Gastrocnemius medialis (tissue), 4 donors: ENCODE measurements around the gene IQSEC1. TPM values are rescaled to one million over a fixed set of nuclear protein-coding genes. Genes with fewer than 3 reads are reported as not detected.

Experiments used
- ATAC-seq, 2 donors: fragments of 150-250 bp; one replicate each; pipeline ENCODE4 v1.9.1; 2016
- DNase-seq, 2 donors: peaks; one replicate each; pipeline ENCODE4 v3.0.0-alpha.2; 2019
- H3K27ac ChIP-seq, 4 donors: fragments of 200-600 bp; sonication (generic); 1 replicate in 1 of 4; 2 replicates in 3 of 4; pipeline ENCODE4 v1.5.1; 2016 to 2018; ENCODE audit warnings: mild to moderate bottlenecking in 2 of 4, moderate library complexity in 1 of 4
- H3K27me3 ChIP-seq, 3 donors: fragments of 200-600 bp; sonication (generic) in 2 of 3; 1 replicate in 1 of 3; 2 replicates in 2 of 3; pipeline versions ENCODE4 v1.5.1 to v1.6.0; 2016 to 2019; ENCODE audit warnings: mild to moderate bottlenecking in 1 of 3, moderate library complexity in 1 of 3
- H3K36me3 ChIP-seq, 2 donors: fragments of 200-600 bp; sonication (generic) in 1 of 2; one replicate each; pipeline ENCODE4 v1.5.1; 2017 to 2018
- H3K4me1 ChIP-seq, 2 donors: fragments of 200-600 bp; sonication (generic) in 1 of 2; one replicate each; pipeline ENCODE4 v1.5.1; 2016 to 2017; ENCODE audit warnings: mild to moderate bottlenecking in 2 of 2
- H3K4me3 ChIP-seq, 4 donors: fragments of 200-600 bp; sonication (generic) in 3 of 4; 1 replicate in 1 of 4; 2 replicates in 3 of 4; pipeline ENCODE4 v1.5.1; 2016 to 2019; ENCODE audit warnings: mild to moderate bottlenecking in 2 of 4
- H3K9me3 ChIP-seq, 3 donors: fragments of 200-600 bp; sonication (generic) in 2 of 3; 1 replicate in 1 of 3; 2 replicates in 2 of 3; pipeline ENCODE4 v1.5.1; 2016 to 2019
- CTCF ChIP-seq, 5 experiments: fragments of 450-650 bp in 3 of 5; fragments of 200-600 bp in 2 of 5; sonication (generic) in 2 of 5; IDR thresholded peaks in 4 of 5; conservative IDR thresholded peaks in 1 of 5; 1 replicate in 4 of 5; 2 replicates in 1 of 5; pipeline ENCODE4 v1.5.1; 2016 to 2019; ENCODE audit warnings: antibody characterized with exemption in 5 of 5, mild to moderate bottlenecking in 3 of 5, moderate library complexity in 3 of 5
- POLR2A ChIP-seq, 2 donors: fragments of 450-650 bp; IDR thresholded peaks; one replicate each; pipeline ENCODE4 v1.6.1; 2017; ENCODE audit warnings: antibody characterized with exemption in 2 of 2, mild to moderate bottlenecking in 2 of 2, moderate library complexity in 2 of 2
- in situ Hi-C, 4 donors: fragments of 200-750 bp; cut with MboI; loops; one replicate each; pipeline versions ENCODE4 v1.15.0 to v1.8.0; 2017; ENCODE audit warnings: low sequenced_read_pairs in 4 of 4
- intact Hi-C: fragments of 100-400 bp; cut with DNase I; formaldehyde crosslinking; loops from one replicate; pipeline ENCODE4 v1.15.1; 2023; ENCODE audit warnings: low total_unique reads
- total RNA-seq, 4 donors: library from RNA; depleted of rRNA; stranded (reverse); fragments of >200 nt; gene quantifications; one replicate each; pipeline versions ENCODE4 v1.1.0 to v1.2.3, GENCODE V29; 2016

IQSEC1 gene
- total RNA-seq, 4 donors from 2014 or later, result 15.2 to 31.3 (median 28.0) TPM

DNA sequence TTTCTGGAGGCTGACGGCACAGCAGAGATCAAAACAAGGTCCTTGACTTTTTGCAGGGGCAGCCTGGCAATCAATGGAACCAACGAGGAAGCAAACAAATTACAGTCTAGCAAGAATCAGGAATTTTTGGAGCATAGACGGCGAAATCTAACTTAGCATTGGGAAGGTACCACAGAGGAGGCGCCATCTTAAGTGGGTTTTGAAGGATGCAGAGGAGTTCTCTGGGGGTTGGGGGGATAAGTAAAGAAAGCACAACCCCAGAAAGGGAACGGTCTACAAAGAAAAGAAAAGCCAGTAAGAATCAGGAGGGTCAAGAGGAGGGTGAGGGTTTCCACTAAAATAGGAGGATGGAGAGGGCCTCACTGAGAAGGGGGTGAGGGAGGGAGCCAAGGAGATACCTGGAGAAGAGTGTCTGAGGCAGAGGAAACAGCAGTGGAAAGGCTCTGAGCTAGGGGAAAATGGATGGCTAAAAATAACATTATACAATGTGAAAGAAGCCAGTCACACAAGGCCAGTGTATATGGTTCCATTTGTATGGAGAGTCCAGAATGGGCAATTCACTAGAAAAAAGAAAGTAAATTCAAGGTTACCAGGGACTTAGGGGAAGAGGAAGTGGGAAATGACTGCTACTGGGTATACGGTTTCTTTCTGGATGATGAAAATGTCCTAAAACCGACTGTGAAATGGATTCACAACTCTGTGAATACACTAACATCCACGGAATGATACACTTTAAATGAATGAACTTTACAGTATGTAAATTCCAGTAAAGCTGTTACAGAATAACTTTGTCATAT lies 25.2 kb upstream of the IQSEC1 start:
- in situ Hi-C loops (loop anchor here (10.0 to 25.0 kb wide), 4 partner anchors 189 to 539 kb away; no protein-coding TSS in a partner anchor), intact Hi-C loops (loop anchor here (10.0 kb wide), 1 partner anchor 116 kb away; no protein-coding TSS in a partner anchor)
- H3K27me3 ChIP-seq, result no peaks in the 10 kb centered on the region

DNA sequence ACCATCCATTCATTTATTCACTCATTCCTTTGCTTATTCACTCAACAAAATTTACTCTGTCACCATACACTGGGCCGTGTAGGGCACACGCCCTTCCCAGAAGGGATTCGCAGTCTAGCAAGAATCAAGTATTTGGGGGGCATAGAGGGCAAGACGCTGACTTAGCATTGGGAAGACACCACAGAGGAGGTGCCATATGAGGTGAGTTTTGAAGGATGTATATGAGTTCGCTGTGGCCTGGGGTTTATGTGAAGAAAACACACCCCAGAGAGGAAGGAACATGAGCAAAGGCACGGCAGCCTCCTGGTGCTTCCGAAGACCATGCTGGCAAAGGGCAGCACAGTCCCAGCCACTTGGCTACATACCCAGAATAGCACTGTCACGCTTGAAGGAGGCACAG lies 23.1 kb upstream of the IQSEC1 start:
- DNase-seq (no peak), ATAC-seq (no peak)
- Histone ChIP-seq H3K9me3 (no peaks in the 10 kb centered on the region), H3K27ac (no peak overlapping the region), H3K4me3 (no peak overlapping the region), H3K27me3 (no peaks in the 10 kb centered on the region), H3K4me1 (peaks cover 5 to 7% of the 10 kb centered on the region in 2 donors), H3K36me3 (no peaks in the 10 kb centered on the region)
- intact Hi-C loops (loop anchor here (10.0 kb wide), 1 partner anchor 118 kb away; no protein-coding TSS in a partner anchor), in situ Hi-C loops (loop anchor here (10.0 to 25.0 kb wide), 4 partner anchors 191 to 541 kb away; no protein-coding TSS in a partner anchor)
- no peak for TF ChIP-seq CTCF (IDR thresholded peaks at IDR 0.05 in 4 of 5, conservative IDR thresholded peaks at IDR 0.05 in 1 of 5)

More for the DNA sequence above, 25.2 kb upstream of the IQSEC1 start:
- DNase-seq (no peak), ATAC-seq (no peak)
- Histone ChIP-seq H3K36me3 (no peaks in the 10 kb centered on the region), H3K9me3 (no peaks in the 10 kb centered on the region), H3K27ac (no peak overlapping the region), H3K4me1 (no peaks in the 10 kb centered on the region), H3K4me3 (no peak overlapping the region)
- TF ChIP-seq POLR2A (IDR thresholded peaks at IDR 0.05), result no peak
- no peak for TF ChIP-seq CTCF (IDR thresholded peaks at IDR 0.05 in 4 of 5, conservative IDR thresholded peaks at IDR 0.05 in 1 of 5)

- in situ Hi-C loops (loop anchor here (10.0 to 25.0 kb wide), 4 partner anchors 192 to 542 kb away; no protein-coding TSS in a partner anchor), intact Hi-C loops (loop anchor here (10.0 kb wide), 1 partner anchor 119 kb away; no protein-coding TSS in a partner anchor)
- H3K9me3 ChIP-seq, result no peaks in the 10 kb centered on the region
- DNase-seq (no peak), ATAC-seq (no peak)
- no peaks in the 10 kb centered on the region for H3K27me3 ChIP-seq
- H3K4me3 ChIP-seq, result no peak overlapping the region
- no peak for TF ChIP-seq POLR2A (IDR thresholded peaks at IDR 0.05)
- no peak for TF ChIP-seq CTCF (IDR thresholded peaks at IDR 0.05 in 4 of 5, conservative IDR thresholded peaks at IDR 0.05 in 1 of 5)
- H3K27ac ChIP-seq, result no peak overlapping the region
- peaks cover 5 to 7% of the 10 kb centered on the region in 2 donors for H3K4me1 ChIP-seq
- no peaks in the 10 kb centered on the region for H3K36me3 ChIP-seq
Observed at GRCh38 chr3:13095408-13095937, 22.2 kb upstream of the IQSEC1 start.

DNA sequence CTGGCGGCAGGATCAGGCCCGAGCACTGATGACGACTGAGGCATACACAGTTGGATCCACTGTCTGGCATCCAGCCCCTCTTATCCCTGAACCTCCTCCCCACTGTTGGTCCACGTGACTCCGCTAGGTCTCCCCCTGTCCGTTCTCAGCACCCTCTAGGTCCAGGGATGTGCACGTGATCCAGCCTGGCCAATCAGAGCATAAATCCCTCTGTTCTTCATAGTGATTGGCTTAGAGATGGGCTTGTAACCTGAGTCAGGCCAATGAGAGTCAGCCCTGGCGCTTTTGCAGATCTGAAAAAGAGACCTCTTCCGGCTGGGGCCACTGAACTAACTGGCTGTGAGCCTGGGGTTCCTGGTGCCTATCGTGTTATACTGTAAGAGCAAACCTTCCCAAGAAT lies 20.5 kb upstream of the IQSEC1 start:
- in situ Hi-C loops, result loop anchor here (5.0 to 25.0 kb wide), 5 partner anchors 194 to 554 kb away; no protein-coding TSS in a partner anchor
- TF ChIP-seq POLR2A (IDR thresholded peaks at IDR 0.05), result no peak
- TF ChIP-seq CTCF (IDR thresholded peaks at IDR 0.05 in 4 of 5, conservative IDR thresholded peaks at IDR 0.05 in 1 of 5), result no peak

More for the DNA sequence above, 20.5 kb upstream of the IQSEC1 start:
- H3K4me1 ChIP-seq, result peaks cover 5 to 7% of the 10 kb centered on the region in 2 donors
- no peaks in the 10 kb centered on the region for H3K9me3 ChIP-seq
- H3K27ac ChIP-seq, result no peak overlapping the region
- DNase-seq, result no peak
- H3K4me3 ChIP-seq, result no peak overlapping the region
- no peak for ATAC-seq
- no peaks in the 10 kb centered on the region for H3K36me3 ChIP-seq
- intact Hi-C loops, result loop anchor here (10.0 kb wide), 1 partner anchor 121 kb away; no protein-coding TSS in a partner anchor
- no peaks in the 10 kb centered on the region for H3K27me3 ChIP-seq
